ENCODE results near the gene ARHGEF2.

- TF ChIP-seq EZH2phosphoT487 (IDR thresholded peaks at IDR 0.05; ENCODE audit: borderline replicate concordance) = no peak
- no peak for TF ChIP-seq CTCF (conservative IDR thresholded peaks at IDR 0.05; ENCODE audit: low read length)
Observed at GRCh38 chr1:155904261-155904660, 74.1 kb downstream of the ARHGEF2 start.
